ENCODE measurements around the gene CDC42EP5.
"Not testable (repeated sequence)": the region's sequence is repeated elsewhere in the genome, so short reads cannot be mapped to it uniquely, and the experiment has no call there.

Gene CDC42EP5, protein sequence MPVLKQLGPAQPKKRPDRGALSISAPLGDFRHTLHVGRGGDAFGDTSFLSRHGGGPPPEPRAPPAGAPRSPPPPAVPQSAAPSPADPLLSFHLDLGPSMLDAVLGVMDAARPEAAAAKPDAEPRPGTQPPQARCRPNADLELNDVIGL

DNA sequence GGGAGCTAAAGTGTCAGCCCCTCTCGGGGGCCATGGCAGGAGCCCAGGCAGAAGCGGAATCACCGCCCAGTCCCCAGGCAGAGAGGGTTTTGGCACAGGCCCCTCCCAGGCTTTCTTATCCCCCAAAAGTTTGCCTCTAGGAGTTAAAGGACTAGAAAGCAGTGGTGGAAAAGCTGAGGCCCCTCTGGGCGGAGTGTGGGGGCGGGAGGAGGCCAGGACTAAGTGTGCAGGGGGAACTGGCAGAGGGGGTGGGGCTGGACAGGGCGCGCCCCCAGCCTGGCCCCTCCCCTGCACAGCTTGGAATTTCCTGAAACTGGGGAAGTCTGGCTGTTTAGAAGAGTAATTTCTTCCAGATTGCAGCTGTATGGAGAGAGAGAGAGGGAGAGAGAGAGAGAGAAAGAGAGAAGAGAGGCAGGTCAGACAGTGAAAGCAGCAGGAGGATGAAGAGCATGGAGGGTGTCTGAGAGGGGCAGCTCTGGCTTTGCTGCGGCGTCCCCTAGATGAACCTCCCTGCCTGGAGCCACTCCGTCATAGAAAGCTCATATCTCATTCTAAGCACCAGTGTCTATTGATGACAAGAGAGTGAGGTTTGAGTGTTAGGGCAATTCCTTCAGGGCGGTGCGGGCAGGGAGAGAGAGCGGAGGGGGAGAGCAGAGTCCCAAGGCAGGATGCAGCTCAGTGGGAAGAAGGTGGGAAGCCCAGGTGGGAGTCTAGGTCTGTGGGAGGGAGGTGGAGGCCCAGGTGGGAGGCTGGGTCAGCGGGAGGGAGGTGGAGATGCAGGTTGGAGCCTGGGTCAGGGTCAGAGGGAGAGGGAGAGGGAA, at the start of gene CDC42EP5:
Gene CDC42EP5 (minus strand): TSS at position 226 of the 821 bp plus-strand sequence. CDS start 7,749 bp downstream, outside the sequence.
- no peak for DNase-seq

DNA sequence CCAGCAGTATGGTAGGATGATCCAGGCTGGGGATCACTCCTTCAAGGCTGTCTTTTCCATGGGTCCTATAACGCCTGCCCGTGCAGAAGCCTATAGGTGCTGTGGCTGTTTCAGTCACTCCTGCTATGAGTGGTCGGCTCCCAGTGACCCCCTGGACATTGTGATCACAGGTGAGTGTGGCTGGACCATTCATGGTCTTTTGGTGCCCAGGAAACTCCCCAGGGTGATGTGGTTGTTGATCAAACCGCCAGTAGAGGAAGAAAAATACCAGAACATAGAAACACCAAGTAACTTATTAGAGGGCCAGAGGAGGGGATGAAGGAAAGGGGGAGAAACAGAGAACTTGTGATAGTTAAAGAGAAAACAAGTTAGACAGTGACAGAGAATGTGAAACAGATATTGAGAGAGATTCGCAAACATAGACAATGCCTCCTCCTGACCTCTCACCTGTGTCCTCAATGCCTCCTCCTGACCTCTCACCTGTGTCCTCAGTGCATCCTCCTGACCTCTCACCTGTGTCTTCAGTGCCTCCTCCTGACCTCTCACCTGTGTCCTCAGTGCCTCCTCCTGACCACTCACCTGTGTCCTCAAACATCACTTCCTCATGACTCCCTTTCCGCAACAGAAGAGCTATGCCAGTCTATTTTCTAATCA, 48.9 kb upstream of the CDC42EP5 start:
- no peak for DNase-seq

DNA sequence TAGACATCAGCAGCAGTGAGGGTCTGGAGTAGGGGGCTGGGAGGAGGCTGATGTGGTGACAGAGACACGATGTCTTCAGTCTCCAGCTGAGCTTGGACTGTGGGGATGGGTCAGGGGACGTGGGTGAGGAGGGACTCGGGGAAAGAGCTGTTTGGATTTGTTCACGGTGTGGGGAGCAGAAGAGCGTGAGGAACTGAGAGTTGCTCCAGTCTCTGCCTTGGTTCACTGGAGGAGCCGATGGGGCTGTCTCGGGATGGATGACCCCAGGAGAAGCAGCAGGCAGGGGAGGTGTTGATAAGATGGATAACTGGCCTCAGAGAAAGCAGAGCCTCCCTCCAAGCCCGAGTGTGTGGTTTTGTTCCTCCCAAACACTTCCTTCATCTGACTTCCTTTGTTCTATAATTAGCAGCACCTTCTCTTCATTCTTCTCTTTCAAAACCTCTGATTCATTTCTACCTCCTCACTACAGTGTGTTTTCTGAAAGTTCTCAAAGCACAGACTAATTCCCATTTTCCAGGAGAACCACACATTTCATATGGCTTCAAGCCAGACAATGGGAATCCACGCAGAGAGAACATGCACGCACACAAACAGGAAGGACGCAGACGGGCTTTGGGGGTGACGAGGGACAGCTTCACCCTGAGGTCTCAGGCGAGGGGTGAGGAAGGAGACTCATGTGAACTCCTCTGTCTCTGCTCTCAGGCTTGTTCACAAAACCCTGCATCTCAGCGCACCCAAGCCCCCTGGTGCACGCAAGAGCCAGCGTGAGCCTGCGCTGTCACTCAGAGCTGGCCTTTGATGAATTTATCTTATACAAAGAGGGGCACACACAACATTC, 48.1 kb upstream of the CDC42EP5 start:
- no peak for DNase-seq

DNA sequence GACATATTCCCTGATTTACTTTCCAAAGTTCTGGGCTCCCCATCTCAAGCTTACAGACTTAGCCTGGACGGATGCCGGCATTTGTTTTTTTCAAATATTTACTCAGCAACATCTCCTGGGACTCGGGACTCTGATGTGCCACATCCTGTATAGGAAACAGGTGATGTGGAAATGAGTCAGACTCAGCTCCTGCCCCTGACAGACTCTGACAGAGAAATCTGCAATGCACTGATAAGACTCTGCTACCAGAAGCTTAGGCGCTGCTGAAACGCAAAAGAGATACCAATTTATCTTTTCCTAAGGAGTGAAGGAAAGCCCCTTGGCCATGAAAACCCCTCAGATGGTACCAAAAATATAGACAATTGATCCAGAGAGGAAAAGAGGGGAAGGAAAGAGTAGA, 45.7 kb upstream of the CDC42EP5 start:
- DNase-seq: no peak

DNA sequence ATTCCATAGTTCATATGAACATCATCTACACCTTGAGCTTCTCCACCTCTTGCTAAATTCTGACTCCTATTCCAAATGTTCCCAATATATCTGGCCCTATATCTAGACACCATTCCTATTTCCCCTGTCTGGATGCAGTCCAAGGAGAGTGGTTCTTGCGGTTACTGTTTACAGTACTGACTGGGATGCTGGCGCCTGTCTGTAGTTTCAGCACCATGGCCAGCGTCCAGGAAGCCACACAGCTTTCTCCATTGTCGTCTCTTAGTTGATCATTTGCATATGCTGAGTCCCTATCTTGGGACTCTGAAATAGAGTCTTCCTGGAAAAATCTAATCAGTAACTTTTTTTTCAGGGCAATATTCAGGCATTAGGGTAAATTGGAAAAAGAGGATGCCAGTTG, 44.4 kb upstream of the CDC42EP5 start:
- DNase-seq: peak in 1 of 2 donors; percentile 9

DNA sequence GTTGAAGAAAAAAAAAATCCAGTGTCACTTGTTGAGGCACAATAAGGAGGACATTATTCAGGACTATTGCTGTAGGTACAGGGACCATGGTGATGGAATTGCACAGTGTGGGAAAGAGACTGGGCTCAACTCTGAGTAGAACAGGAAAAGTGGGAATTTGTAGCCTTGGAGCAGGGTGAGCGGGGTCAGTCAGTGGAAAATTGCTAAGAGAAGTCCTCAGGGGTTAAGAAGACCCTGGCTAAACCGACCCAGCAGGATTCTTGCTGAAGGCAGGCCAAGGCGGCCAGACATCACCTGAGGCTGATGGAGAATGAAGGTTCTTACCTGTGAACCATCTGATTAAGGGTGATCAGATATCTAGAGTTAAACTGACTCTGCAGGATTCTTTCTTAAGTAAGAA, 42.1 kb upstream of the CDC42EP5 start:
- no peak for DNase-seq

DNA sequence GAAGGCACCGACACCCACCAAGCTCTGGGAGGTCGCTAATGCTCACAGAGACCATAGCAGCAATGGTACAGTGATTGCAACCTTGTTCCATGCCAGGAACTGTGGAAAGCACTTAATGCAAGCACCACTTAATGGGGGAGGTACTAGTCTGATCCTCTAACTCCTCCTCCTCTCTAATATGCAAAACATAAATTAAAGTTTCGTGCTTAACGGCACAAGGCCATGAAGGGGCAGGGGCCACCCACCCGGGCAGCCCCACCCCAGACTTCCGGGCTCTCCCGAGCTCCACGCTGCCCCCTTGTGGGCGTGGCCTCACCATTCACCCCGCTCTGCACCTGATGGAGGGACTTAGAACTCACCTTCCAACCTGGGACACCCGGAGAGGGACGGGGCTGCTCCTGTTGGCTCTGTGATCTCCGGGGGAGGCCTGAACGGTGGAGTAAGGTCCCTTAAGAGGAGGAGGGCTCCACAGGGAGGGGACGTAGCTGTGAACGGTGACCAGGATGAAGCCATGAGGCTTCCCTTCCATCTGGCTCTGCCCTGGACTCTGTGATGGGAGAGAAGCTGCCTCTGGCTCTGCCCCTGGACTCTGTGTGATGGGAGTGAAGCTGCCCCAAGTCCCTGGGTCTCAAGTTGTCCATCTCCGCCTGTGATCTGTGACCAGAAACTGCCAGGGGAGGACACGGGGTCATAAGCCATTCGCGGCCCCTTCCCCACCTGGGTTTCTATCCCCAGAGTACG, 36.3 kb upstream of the CDC42EP5 start:
- DNase-seq: not testable (repeated sequence)

DNA sequence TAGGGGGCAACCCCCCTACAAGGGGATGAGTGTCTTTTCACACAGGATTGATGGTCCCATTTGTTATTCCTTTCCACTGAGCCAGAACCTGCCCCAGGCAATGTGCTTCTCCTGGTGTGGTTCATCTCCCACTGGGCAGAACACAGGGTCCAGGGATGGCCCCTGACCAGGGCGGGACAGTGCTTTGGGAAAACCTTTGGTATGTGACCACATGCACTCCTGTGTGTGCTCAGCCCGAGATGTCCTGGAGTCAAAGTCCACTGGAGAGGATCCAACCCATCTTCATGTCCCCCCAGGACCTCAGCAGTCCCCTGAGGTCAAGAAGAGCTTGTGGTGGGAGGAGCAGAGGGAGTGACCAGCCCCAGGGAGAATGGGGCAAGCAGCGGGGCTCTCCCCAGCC, 35.4 kb upstream of the CDC42EP5 start:
- DNase-seq: not testable (repeated sequence)

DNA sequence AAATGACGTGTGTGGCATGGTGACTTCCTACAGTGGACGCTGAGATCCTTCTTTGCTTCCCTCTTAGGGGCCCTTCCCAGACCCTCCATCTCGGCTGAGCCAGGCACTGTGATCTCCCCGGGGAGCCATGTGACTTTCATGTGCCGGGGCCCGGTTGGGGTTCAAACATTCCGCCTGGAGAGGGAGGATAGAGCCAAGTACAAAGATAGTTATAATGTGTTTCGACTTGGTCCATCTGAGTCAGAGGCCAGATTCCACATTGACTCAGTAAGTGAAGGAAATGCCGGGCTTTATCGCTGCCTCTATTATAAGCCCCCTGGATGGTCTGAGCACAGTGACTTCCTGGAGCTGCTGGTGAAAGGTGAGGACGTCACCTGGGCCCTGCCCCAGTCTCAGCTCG, 34.7 kb upstream of the CDC42EP5 start:
- DNase-seq: no peak

DNA sequence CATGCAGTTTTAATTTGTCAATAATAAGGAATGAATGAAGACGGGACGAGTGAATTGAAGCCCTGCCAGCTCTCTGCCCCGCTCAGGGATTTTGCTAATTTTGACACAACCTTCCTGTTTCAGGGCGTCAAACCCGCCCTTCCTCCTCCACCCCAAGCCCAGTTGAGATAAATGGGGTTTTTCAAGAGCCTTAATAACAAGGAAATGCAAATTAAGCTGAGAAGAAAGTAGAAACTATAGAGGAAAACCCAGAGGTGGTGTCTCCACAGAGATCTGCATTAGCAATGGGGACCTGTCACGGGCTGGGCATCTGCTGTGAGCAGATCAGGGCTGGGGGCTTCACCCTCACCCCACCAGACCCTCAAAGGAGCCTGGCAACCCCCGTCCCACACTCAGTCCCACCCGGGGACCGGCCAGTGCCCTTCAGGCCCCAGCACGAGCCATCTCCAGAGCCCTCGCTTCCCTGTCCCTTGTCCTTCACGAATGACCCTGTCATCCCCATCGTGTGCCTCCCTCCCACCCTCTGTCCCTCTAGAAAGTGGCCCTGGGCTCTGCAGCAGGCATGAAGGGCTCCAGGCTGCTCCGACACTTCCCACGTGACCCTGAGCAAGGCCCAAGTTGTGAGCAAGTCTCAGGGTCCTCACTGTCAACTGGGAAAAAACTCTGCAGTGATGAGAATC, 34.1 kb upstream of the CDC42EP5 start:
- DNase-seq: not testable (repeated sequence)

DNA sequence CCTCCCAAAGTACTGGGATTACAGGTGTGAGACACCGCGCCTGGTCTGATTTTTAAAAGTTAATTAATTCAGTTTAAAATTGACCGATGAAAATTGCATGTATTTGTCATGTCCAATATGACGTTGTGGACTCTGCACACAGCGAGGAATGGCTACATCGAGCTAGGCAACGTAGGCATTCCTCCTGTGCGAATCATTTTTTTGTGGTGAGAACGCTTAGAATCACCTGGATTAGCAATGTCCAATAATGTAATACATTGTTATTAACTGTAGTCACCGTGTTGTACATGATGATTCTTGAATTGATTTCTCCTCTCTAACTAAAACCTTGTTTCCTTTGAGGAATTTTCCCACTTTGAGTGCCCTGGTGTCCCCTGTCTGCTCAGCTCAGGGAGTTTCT, 33.0 kb upstream of the CDC42EP5 start:
- no peak for DNase-seq

DNA sequence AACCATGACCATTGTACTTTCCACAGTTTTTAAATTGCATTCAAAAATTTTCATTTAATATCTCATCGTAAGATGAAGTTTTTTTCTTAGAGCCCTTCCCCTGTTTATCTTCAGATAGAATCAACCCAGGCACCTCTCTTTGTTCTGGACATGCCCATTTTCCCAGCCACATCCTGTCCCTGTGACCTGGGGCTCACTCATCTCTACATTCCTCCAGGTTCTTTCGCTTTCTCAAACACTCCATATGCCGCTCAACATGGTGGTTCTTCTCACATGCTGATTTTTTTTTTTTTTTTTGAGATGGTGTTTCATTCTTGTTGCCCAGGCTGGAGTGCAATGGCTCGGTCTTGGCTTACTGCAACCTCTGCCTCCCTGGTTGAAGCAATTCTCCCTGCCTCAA, 32.4 kb upstream of the CDC42EP5 start:
- not testable (repeated sequence) for DNase-seq

DNA sequence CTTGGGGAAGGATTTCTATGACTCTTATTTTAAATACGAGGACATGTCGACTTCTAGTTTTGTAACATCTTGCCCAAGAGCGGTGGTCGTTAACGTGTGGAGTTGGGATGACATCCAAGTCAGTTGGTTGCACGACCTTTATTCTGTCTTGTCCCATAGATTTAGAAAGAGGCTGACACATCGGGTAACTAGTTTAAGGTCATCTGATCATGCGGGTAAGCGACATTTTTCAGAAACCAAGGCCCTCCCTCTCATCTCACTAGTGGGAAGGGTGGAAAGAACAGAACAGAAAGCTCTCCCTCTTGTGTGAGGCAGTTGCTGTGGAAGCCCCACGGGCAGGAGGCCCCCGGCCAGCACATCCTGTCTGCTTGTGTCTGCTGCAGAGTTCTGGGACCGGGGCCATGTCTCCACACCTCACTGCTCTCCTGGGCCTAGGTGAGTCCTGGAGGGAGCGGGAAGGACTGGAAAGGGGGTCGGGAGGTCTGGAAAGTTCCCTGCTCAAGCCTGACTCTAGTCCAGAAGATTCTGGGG, 29.5 kb upstream of the CDC42EP5 start, which contains the start of gene LAIR2:
Gene LAIR2 (plus strand): TSS at position 314 of the 531 bp plus-strand sequence. CDS start 88 bp downstream, at position 402.
- no peak for DNase-seq

DNA sequence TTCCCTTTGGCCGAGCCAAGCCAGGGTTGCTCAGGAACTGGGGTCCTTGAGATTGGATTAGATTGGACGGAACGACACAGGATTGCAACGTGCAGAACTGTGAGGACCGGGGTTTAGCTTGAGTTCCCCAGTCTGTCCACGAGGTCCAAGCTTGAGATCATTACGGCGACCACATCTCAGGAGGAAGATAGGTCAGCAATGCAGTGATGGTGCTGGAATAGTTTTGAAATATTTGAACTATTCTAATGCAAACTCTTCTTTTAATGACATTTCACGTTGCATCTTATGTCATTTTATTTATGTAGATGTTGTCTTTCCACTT, 25.3 kb upstream of the CDC42EP5 start:
- DNase-seq: not testable (repeated sequence)

DNA sequence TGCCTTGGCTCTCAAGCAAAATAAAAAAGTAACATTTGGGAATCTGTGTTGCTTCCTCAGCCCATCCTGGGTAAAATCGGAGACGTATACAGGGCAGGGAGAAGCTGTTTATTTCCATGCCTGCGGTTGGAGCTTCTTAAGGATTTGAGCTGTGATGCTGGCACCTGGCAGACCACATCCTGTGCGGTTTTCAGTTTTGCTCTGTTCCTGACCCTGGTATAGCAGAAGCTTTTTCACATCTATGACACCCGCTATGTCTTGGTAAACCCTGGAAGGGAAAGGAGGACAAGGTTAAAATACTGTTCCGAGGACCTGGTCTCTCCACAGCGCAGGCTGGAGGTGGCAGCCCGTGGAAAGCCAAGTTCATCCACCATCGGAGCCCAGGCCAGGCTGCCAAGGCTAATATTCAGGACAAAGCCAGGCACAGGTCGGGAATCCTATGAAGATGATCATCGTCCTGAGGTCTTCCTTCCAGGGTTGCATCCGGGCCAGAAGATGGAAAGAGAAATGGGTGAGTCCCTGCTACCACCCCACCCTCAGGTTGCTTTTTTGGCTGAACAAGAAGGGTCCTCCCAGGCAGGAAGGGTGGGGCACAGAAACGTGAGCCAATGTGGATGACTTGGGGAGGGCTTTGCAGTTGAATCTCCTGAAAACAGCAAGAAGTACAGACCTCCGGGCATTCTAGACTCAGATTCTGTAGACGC, 24.8 kb upstream of the CDC42EP5 start:
- not testable (repeated sequence) for DNase-seq

DNA sequence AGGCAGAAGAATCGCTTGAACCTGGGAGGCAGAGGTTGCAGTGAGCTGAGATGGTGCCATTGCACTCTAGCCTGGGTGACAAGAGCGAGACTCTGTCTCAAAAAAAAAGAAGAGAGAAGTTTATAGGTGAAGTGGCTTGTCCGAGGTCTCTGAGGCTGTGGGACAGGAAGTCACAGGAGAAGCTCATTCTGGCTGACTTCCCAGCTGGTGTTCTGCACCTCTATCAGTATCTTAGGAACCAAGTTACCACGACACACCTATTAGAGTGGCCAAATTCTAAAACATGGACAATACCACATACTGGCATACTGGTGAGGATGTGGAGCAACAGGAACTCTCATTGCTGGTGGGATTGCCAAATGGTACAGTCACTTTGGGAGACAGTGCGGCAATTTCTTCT, 22.2 kb upstream of the CDC42EP5 start:
- not testable (repeated sequence) for DNase-seq

DNA sequence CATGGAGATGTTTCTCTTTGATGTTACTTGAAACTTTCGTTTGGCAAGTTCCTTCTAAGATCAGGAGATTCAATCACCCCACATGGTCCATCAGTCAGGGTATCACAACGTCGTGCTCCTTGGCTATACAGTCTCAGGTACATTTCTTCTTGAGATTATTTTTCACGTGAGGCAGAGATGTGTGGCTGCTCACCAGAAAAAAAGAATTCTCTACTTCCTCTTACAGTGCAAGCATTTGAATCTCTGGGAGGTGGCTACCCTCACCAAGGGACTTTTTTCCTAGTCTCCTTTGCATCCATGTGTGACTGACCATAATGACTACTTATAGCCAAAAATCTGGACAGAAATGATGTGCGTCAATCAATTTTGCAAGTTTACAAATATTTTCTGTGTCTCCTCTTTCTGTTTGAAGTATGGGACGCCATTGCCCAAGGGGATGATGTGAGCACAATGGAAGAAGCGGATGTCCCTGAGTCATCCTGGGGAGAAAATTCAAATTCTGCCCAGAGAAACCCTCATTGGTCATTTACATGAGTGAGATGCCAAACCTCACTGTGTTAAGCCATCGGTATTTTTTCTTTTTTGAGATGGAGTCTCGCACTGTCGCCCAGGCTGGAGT, 21.0 kb upstream of the CDC42EP5 start:
- no peak for DNase-seq

DNA sequence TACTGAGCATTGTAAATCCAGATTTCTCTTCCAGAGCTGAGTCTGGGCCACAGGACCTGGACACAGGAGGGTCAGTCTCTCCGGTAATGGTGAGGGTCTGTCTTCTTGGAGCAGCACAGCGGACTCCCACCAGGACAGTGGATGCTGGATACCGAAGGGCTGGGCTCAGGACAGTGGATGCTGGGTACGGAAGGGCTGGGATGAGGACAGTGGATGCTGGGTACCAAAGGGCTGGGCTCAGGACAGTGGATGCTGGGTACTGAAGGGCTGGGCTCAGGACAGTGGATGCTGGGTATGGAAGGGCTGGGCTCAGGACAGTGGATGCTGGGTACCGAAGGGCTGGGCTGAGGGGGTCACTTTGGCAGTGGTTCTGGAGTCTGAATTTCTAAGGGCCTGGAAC, 20.0 kb upstream of the CDC42EP5 start:
- DNase-seq: not testable (repeated sequence)

DNA sequence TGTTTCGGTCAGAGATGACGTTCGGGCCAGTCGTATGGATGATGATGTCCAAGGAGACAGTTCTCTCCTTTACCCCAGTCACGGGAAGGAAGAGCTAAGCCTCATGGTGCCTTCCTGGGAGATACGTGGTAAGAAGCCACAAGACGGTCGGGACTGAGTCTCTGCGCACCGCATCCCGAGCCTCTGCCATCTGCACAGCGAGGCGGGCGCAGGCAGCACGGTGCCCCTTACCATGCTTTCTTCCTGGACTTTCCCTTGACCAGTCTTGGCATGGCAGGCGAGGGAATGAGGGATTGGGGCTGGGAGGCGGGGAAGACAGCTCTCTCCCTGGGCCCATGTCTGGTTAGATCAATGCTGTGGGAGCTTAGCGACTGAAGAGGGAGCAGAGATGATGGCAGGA, 19.5 kb upstream of the CDC42EP5 start:
- DNase-seq: no peak

DNA sequence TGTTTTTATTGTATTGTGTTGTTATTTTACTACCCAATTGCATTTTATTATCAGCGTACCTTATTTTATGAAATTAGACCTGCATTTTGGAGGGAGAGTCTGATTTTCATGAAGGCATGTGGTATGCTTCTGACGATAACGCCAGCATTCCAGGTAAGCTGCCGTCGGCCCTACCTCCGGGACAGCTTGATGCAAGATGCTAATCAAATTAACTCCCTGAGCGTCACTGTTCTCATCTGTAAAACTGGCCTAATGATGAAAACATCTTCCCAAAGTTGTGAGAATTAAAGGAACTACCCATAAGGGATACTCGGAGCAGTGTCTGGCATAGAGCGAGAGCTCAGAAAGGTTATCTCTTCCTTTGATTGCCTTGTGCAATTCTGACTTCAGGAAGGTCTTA, 16.7 kb upstream of the CDC42EP5 start:
- DNase-seq: no peak
